ENCODE results near the gene ABO.
"Not testable (repeated sequence)": the region's sequence is repeated elsewhere in the genome, so short reads cannot be mapped to it uniquely, and the experiment has no call there.

ABO gene

GRCh38 chr9:133223159-133223756, 51.7 kb downstream of the ABO start:
- DNase-seq = not testable (repeated sequence)

DNA sequence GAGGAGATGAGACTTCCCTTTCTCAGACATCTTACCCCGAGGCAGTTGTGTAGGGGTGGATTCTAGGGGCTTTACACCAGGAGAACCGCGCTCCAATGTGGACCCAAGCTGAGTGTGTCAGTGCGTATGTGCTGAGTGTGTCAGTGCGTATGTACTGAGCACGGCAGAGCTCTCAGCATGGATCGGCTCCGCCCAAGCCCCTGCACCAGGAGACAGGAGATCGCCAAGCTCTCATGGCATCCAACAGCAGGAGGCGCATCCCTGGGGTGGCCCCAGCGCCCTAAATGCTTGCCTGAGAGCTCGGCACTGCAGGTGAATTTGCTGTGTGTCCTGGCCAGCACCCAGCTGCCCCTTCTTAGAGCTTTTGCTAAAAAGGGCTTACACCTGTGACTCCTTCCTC, 53.0 kb downstream of the ABO start:
- not testable (repeated sequence) for DNase-seq

GRCh38 chr9:133221177-133221809, 53.7 kb downstream of the ABO start:
- DNase-seq = no peak

- not testable (repeated sequence) for DNase-seq
Observed at GRCh38 chr9:133218049-133218975, 56.7 kb downstream of the ABO start.

DNA sequence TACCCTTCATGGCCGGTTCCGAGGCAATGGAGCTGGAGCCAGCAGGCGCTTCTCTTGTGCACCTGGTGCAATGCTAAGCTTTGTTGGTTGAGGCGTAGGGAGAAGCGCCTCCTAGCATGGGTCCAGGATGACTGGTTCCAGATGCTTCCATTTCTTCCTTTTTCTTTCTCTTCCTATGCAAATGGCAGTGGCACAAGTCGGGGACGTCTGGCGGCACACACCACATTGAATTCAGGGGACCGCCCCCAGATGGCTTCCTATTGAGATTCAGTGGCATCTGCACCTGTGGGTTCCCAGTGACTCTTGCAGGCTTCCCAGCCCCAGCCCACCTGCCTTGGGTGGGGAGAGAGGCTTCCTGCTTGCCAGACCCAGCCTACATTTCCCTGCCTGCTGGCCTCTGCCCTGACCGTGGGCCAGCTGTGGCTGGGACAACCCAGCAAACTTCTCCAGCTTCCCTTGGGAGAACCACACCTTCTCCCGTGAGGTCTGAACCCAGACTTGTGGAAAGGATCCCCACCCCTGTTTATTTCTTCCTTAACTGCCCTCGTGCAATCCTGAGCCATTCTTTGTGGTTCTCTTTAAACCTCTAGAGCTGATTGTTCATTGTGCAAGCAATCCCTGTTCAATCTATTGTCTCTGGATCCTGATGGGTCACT, 57.5 kb downstream of the ABO start:
- not testable (repeated sequence) for DNase-seq

- not testable (repeated sequence) for DNase-seq
Observed at GRCh38 chr9:133214276-133214675, 60.7 kb downstream of the ABO start.

GRCh38 chr9:133210609-133211008, 64.4 kb downstream of the ABO start:
- no peak for DNase-seq

DNA sequence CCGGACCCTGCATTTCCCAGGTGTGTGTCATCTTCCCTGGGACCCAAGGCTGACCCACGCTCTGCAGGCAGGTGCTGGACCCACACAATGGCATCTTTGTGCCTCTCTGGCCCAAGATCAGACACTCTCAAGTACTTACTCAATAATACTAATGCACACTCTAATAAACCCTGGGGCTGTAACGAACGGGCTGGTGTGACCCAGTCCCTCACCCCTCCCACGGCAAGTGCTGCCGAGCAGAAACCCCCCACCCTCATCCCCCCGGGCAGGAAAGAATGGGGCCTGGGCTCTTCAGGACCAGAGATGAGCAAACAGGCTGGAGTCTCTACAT, 64.8 kb downstream of the ABO start:
- DNase-seq = no peak

DNA sequence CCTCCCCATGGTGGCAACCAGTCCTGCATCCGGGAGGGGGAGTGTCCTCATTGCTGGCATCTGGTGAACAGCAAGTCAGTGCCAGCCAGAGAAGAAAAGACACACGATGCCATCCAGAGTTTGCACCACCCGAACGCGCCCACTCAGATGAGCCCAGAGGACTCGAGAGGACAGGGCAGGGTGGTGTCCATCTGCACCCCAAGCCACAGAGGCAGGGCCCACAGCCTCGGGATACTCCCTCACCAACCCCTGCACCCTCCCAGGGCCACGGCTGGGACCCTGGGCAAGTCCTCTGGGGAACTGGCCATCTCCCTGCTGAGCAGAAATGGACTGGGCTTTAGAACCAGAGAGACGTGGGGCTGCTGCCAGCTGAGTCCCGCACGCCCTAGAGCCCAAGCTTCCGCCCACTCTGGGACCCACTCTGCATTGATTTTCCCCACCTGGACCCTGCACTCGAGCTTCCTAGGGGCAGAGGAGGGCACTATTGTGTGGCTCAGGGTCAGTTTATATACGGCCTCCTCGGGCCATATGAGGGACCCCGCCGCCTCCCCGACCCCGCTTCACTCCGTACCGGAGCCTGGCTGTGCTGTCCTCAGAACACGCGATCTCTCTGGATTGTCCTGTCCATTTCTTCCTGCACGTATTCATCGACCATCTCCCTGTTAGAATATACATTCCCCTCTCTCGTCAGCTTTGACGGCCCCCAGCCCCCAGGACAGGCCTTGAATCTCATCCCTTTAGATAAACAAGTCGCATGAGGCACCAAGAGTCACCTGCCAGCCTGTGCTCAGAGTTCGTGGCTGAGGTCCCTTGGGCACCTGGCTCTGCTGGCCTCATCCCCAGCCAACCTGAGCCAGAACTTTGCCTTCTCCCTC, 65.4 kb downstream of the ABO start:
- not testable (repeated sequence) for DNase-seq

DNA sequence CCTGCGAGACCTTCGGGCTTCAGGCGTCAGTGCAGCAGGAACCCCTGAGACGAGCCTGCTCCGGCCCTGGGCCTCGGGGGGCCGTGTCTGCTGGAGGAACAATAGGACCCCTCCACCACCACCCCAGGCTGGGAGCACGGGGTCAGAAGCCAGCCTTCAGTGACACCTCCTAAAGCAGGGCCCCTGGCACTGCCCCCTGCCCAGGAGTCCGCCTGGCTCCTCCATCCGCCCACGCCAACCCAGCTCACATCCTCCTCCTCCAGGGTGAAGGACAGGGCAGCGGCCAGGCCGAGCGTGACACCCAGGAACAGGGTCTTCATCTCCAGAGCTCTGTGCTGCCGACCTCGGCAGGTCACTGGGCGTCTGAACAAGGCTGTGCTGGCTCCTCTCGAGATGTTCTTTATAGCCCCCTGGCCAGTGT, 66.1 kb downstream of the ABO start, which contains the start of gene OBP2B:
Gene OBP2B, minus strand, starts transcription at position 371 of the 421 bp plus-strand sequence. Its CDS starts 51 bp downstream, at position 320.
- not testable (repeated sequence) for DNase-seq

GRCh38 chr9:133208171-133208879, 66.7 kb downstream of the ABO start:
- DNase-seq = not testable (repeated sequence)

DNA sequence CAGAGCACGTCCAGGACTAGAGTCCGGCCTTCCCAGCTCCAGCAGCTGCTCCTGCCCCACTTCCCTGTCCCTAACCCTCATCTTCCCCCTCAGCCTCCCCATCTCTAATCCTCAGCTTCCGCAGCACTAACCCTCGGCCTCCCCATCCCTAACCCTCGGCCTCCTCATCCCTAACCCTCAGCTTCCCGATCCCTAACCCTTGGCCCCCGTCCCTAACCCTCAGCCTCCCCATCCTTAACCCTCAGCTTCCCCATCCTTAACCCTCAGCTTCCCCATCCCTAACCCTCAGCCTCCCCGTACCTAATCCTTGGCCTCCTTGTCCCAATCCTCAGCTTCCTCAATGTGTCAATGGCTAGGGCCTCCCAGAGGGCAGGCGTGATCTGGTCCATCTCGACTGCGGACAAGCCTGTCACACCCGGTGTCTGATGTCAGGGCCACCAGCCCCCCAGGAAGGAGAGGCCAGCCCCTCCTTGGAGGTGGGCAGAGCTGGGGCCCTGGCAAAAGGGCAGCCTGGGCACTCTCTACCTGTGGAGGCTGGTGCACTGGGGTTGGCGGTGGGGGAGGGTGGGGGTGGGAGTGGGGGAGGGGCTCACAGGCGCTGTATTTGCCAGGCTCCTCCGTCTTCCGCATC, 67.3 kb downstream of the ABO start:
- DNase-seq = no peak

GRCh38 chr9:133207021-133207531, 67.9 kb downstream of the ABO start:
- no peak for DNase-seq

DNA sequence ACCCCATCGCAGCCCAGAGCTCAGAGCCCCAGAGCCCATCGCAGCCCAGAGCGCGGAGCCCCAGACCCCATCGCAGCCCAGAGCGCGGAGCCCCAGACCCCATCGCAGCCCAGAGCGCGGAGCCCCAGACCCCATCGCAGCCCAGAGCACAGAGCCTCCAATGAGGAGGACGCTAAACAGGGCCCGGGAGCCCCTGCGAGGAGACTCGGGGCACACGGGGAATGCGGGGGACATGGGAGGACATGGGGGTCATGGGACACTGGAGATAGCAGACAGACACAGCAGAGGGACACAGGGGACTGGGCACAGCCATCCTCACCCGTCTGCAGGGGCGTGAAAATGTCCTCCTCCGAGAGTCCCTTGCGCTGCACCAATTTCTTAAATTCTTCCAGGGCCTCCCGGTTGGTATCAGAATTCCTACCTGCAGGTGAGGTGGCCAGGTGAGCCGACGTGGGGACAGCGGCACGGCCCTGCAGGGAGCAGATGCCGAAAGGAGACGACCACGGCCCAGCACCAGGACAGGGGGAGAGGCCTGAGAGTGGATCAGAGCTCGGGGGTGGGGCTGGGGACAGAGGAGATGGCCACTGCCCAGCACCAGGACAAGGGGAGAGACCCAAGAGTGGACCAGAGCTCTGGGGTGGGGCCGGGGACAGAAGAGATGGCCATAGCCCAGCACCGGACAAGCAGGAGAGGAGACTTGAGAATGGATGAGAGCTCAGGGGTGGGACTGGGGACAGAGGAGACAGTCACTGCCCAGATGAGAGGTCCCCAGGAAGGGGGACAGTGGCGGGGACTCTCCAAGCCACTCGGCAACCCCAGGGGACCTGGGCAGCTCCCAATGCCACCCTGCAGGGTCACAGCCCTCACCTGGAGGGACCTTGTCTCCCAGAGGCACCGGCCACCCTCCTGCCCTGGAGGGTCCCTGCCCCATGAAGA, 68.7 kb downstream of the ABO start:
- no peak for DNase-seq

DNA sequence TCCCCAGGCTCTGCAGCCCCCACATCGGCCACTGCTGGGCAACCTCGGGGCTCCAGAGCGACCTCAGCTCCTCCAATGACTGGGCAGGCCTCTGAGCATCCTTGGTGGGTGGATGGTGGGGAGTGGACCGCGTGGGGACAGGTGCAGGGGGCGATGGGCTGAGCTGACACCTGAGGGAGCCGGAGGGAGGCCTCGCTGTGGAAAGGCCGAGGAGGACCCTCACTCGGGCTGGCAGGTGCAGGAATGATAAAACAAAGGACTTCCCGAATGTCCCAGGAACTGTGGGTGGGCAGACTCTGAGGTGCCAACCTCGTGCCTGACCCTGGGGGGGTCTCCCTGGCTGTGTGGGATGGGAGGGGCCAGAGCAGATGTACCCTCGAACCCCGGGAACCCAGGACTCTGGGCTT, 69.5 kb downstream of the ABO start:
- DNase-seq = not testable (repeated sequence)

Data from central memory CD4-positive, alpha-beta T cell (primary cell).